AG10803 (cell line): ENCODE data around the gene SFXN2.

Experiments
- DNase-seq: peaks from one replicate; pipeline ENCODE4 v3.0.0; 2010; ENCODE audit warnings: low read depth
- H3K4me3 ChIP-seq: 2 replicates; pipeline ENCODE4 v1.5.1; 2011; ENCODE audit warnings: mild to moderate bottlenecking, low read length, control low read depth
- CTCF ChIP-seq: conservative IDR thresholded peaks from 2 replicates; pipeline ENCODE4 v1.5.1; 2011; ENCODE audit warnings: mild to moderate bottlenecking, low read length, control low read depth, inconsistent platforms

SFXN2 gene

GRCh38 chr10:102721954-102722353 lies 7.5 kb downstream of the SFXN2 start:
- H3K4me3 ChIP-seq: no peak overlapping the region
- no peak for TF ChIP-seq CTCF
- no peak for DNase-seq

- no peak overlapping the region for H3K4me3 ChIP-seq
- no peak for DNase-seq
- TF ChIP-seq CTCF: no peak
Observed at GRCh38 chr10:102723989-102724388, 9.6 kb downstream of the SFXN2 start.

GRCh38 chr10:102726274-102726673 lies 11.8 kb downstream of the SFXN2 start:
- DNase-seq: peak; percentile 53
- no peak overlapping the region for H3K4me3 ChIP-seq
- no peak for TF ChIP-seq CTCF

- TF ChIP-seq CTCF: no peak
- no peak overlapping the region for H3K4me3 ChIP-seq
- no peak for DNase-seq
Observed at GRCh38 chr10:102727037-102727818, 12.8 kb downstream of the SFXN2 start.

GRCh38 chr10:102729029-102730026 lies 14.9 kb downstream of the SFXN2 start:
- no peak overlapping the region for H3K4me3 ChIP-seq
- peak; percentile 76 for DNase-seq
- peak; percentile 88 for TF ChIP-seq CTCF

GRCh38 chr10:102731222-102731800 lies 16.9 kb downstream of the SFXN2 start:
- no peak for TF ChIP-seq CTCF
- no peak for DNase-seq
- no peak overlapping the region for H3K4me3 ChIP-seq
